Measurements from ENCODE around the gene SMPD3. TPM values are rescaled to one million over a fixed set of nuclear protein-coding genes. Genes with fewer than 3 reads are reported as not detected.

The SMPD3 gene
- total RNA-seq, 1 experiment from 2014 or later, result 0.89 TPM

DNA sequence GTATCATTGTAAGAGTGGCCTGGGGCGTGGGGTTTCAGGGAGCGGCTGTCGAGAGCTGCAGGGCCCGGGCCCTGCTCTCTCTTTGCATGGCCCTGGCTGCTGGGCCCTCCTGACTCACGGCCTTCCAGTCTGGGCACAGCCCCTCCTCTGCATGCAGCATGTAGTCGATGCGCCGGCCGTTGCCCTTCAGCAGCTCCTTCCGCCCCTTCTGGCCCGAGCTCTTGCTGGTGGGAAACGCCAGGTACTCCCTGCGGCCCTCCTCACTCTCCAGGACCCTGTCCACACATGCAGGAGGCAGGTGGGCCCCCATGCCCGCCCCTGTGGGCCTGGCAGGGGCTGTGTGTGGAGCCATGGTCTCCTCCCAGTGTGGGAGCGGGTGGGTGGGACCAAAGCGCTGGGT lies 86.8 kb downstream of the SMPD3 start:
- ATAC-seq, result no peak
- ChIA-PET RAD21 (ENCODE audit: low non-redundant PET in 1 of 2, low total read pairs in 2 of 2, uncharacterized antibody in 2 of 2, unreplicated experiment in 2 of 2) (no interaction called here), POLR2A (no interaction called here)

GRCh38 chr16:68360956-68361355 lies 87.4 kb downstream of the SMPD3 start:
- Histone ChIP-seq H3K27ac (ENCODE audit: low read depth, low read length) (no peak overlapping the region), H3K79me2 (ENCODE audit: insufficient read depth, low read length) (no peaks in the 10 kb centered on the region), H3K4me1 (ENCODE audit: control insufficient read depth in 1 of 2, insufficient read depth in 2 of 2, low read length in 2 of 2) (peaks cover 0 to 6% of the 10 kb centered on the region in 2 experiments; a peak in 1 of 4 replicates), H3K9me2 (ENCODE audit: insufficient read depth) (no peaks in the 10 kb centered on the region), H4K20me1 (ENCODE audit: insufficient read depth) (no peaks in the 10 kb centered on the region), H3K9me3 (ENCODE audit: control insufficient read depth in 1 of 2, insufficient read depth in 1 of 2, low read depth in 1 of 2, low read length in 2 of 2) (no peaks in the 10 kb centered on the region), H3K4me2 (ENCODE audit: low read length) (no peak overlapping the region), H3K9ac (ENCODE audit: low read length) (no peak overlapping the region), H3K36me3 (ENCODE audit: control insufficient read depth in 1 of 2, insufficient read depth in 2 of 2, low read length in 2 of 2) (peaks cover 0 to 4% of the 10 kb centered on the region in 2 experiments; a peak in 1 of 4 replicates), H3K4me3 (replicated peaks in 1 of 2; ENCODE audit: low read depth in 1 of 2, low read length in 2 of 2) (no peak overlapping the region), H3K27me3 (ENCODE audit: insufficient read depth, low read length) (no peaks in the 10 kb centered on the region), H2AFZ (ENCODE audit: low read depth, low read length, poor library complexity, severe bottlenecking) (no peak overlapping the region)
- BruUV-seq (replicated peaks), result no TSS peak
- no peak for DNase-seq (ENCODE audit: low read depth, low spot score)
- no peak for TF ChIP-seq CTCF (IDR thresholded peaks at IDR 0.05 in 2 of 3, conservative IDR thresholded peaks at IDR 0.05 in 1 of 3; ENCODE audit: borderline replicate concordance in 1 of 3, insufficient read depth in 1 of 3, low read depth in 2 of 3, low read length in 2 of 3)
- no peak for ATAC-seq
- ChIA-PET CTCF (no interaction called here), RAD21 (ENCODE audit: low non-redundant PET in 1 of 2, low total read pairs in 2 of 2, uncharacterized antibody in 2 of 2, unreplicated experiment in 2 of 2) (no interaction called here), POLR2A (no interaction called here)
- intact Hi-C loops (cut with micrococcal nuclease), result no loop called here

More for the DNA sequence above, 86.8 kb downstream of the SMPD3 start:
- no TSS peak for BruUV-seq (replicated peaks)
- H3K27ac ChIP-seq (ENCODE audit: low read depth, low read length), result no peak overlapping the region
- H4K20me1 ChIP-seq (ENCODE audit: insufficient read depth), result no peaks in the 10 kb centered on the region
- H3K9ac ChIP-seq (ENCODE audit: low read length), result no peak overlapping the region
- no peak for TF ChIP-seq CBX3 (IDR thresholded peaks at IDR 0.05; ENCODE audit: low read depth)
- no peak for TF ChIP-seq CEBPB (IDR thresholded peaks at IDR 0.05; ENCODE audit: low read depth)
- no peak for TF ChIP-seq SIN3A (IDR thresholded peaks at IDR 0.05; ENCODE audit: low read depth)
- TF ChIP-seq, protein P1, sequence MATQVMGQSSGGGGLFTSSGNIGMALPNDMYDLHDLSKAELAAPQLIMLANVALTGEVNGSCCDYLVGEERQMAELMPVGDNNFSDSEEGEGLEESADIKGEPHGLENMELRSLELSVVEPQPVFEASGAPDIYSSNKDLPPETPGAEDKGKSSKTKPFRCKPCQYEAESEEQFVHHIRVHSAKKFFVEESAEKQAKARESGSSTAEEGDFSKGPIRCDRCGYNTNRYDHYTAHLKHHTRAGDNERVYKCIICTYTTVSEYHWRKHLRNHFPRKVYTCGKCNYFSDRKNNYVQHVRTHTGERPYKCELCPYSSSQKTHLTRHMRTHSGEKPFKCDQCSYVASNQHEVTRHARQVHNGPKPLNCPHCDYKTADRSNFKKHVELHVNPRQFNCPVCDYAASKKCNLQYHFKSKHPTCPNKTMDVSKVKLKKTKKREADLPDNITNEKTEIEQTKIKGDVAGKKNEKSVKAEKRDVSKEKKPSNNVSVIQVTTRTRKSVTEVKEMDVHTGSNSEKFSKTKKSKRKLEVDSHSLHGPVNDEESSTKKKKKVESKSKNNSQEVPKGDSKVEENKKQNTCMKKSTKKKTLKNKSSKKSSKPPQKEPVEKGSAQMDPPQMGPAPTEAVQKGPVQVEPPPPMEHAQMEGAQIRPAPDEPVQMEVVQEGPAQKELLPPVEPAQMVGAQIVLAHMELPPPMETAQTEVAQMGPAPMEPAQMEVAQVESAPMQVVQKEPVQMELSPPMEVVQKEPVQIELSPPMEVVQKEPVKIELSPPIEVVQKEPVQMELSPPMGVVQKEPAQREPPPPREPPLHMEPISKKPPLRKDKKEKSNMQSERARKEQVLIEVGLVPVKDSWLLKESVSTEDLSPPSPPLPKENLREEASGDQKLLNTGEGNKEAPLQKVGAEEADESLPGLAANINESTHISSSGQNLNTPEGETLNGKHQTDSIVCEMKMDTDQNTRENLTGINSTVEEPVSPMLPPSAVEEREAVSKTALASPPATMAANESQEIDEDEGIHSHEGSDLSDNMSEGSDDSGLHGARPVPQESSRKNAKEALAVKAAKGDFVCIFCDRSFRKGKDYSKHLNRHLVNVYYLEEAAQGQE (IDR thresholded peaks at IDR 0.05; ENCODE audit: low read depth), result no peak
- TF ChIP-seq SP1 (IDR thresholded peaks at IDR 0.05; ENCODE audit: low read depth), result no peak
- H3K9me2 ChIP-seq (ENCODE audit: insufficient read depth), result no peaks in the 10 kb centered on the region
- H2AFZ ChIP-seq (ENCODE audit: low read depth, low read length, poor library complexity, severe bottlenecking), result no peak overlapping the region
- no peak for DNase-seq (ENCODE audit: low read depth, low spot score)
- CTCF ChIA-PET, result no interaction called here
- intact Hi-C loops (cut with micrococcal nuclease), result no loop called here
- H3K4me3 ChIP-seq (replicated peaks in 1 of 2; ENCODE audit: low read depth in 1 of 2, low read length in 2 of 2), result no peak overlapping the region
- H3K9me3 ChIP-seq (ENCODE audit: control insufficient read depth in 1 of 2, insufficient read depth in 1 of 2, low read depth in 1 of 2, low read length in 2 of 2), result no peaks in the 10 kb centered on the region
- peaks cover 0 to 6% of the 10 kb centered on the region in 2 experiments; a peak in 1 of 4 replicates for H3K4me1 ChIP-seq (ENCODE audit: control insufficient read depth in 1 of 2, insufficient read depth in 2 of 2, low read length in 2 of 2)
- H3K36me3 ChIP-seq (ENCODE audit: control insufficient read depth in 1 of 2, insufficient read depth in 2 of 2, low read length in 2 of 2), result peaks cover 0 to 4% of the 10 kb centered on the region in 2 experiments; a peak in 1 of 4 replicates
- H3K4me2 ChIP-seq (ENCODE audit: low read length), result no peak overlapping the region
- no peaks in the 10 kb centered on the region for H3K27me3 ChIP-seq (ENCODE audit: insufficient read depth, low read length)
- H3K79me2 ChIP-seq (ENCODE audit: insufficient read depth, low read length), result no peaks in the 10 kb centered on the region

Data from HCT116 (cell line).